ENCODE results near the gene IL3RA. TPM values are rescaled to one million over a fixed set of nuclear protein-coding genes. Genes with fewer than 3 reads are reported as not detected.
"Not testable (repeated sequence)": the region's sequence is repeated elsewhere in the genome, so short reads cannot be mapped to it uniquely, and the experiment has no call there.

IL3RA gene
- total RNA-seq, 1 donor from 2014 or later = 17.5 TPM

DNA sequence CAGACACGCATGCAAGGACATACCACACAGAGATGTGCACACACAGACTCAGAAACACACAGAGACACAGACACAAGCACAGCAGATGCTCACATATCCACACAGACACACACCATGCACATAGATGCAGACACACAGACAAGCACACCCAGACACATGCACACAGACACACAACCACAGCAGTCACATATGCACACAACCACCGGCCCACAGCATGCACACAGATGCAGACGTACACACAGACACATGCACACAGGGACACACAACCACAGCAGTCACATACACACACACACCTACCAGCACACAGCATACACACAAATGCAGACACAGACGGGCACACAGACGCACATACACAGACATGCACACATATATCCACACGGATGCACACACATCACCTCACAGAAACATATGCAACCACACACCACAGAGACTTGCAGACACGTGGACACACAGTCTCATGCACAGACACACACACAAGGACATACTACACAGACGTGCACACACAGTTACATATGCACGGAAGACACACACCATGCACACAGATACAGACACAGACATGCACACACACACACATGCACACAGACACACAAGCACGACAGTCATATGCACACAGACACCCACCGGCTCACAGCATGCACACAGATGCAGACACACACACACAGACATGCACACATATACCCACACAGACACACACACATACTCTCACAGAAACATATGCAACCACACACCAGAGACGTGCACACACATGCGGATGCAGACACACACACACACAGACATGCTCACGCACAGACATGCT is 80.6 kb downstream of the IL3RA start:
- no peak for ATAC-seq
- peak; percentile 6 for DNase-seq (ENCODE audit: low spot score)
- intact Hi-C loops (cut with DNase I) = no loop called here

DNA sequence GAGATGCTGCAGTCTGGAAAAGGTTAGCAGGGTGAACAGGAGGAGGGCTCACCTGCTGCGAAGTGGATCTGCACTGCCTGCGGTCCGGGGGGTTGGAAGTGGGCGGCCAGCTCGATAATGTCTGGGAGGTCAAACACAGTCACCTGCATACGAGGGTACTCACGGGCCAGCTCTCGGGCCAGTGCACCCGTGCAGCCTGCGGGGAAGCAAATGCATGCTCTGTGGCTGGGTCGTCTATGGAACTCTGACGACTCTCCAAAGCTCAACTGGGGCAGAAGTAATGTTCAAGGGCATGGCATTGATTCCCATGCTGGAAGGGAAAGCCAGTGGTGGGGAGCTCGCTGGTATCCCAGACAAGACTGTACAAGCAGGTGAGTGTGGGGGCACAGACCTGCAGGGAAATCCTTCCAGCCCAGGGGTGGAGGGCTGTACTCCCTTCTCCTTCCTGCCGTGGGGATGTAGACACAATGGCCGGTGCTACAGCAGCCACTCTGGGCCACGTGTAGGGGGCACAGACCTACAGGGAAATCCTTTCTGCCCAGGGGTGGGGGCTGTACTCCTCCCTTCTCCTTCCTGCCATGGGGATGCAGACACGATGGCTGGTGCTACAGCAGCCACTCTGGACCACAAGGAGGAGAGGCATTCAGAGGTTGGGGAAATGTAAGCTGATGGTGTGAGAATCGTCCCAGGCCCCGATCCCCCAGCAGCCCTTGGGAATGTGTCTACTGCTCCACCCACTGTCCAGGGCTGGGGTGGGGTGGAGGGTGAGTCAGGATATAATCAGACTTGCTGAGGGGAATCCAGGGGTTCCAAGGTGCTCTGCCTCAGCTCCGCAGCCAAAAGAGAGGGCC is 81.6 kb downstream of the IL3RA start:
- intact Hi-C loops (cut with DNase I) = no loop called here

DNA sequence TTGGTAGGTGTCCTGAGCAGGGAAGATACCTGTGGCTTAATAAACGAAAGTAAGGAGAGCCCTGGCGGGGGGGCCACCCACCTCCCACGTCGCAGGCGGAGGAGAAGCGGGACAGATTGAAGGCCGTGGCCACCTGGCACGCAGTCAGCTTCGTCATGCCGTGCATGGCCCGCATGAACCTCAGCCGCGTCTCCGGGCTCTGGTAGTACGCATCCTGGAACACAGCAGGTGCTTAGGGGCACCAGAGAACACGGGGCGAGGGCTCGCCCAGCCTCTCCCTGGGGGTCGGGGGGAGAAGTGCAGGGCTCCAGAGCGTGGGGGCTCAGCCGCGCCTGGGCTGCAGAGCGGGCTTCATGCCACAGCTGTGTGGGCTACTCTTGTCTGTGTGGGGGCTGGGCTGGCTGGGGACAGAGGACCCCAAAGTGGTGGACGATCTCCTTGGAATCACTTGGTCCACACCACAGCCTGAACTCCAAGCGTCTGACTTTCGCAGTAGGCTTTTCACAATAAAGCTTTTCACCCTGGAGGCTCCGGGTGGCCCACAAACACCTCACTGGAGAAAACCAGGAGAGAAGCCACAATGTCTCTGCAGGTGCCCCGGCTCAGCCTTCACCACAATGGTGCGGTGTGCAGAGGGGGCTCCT is 82.4 kb downstream of the IL3RA start:
- ATAC-seq = peak; percentile 26
- DNase-seq (ENCODE audit: low spot score) = peak; percentile 61
- intact Hi-C loops (cut with DNase I) = no loop called here

More for the DNA sequence above, 81.6 kb downstream of the IL3RA start:
- ATAC-seq = no peak
- DNase-seq (ENCODE audit: low spot score) = peak; percentile 54

DNA sequence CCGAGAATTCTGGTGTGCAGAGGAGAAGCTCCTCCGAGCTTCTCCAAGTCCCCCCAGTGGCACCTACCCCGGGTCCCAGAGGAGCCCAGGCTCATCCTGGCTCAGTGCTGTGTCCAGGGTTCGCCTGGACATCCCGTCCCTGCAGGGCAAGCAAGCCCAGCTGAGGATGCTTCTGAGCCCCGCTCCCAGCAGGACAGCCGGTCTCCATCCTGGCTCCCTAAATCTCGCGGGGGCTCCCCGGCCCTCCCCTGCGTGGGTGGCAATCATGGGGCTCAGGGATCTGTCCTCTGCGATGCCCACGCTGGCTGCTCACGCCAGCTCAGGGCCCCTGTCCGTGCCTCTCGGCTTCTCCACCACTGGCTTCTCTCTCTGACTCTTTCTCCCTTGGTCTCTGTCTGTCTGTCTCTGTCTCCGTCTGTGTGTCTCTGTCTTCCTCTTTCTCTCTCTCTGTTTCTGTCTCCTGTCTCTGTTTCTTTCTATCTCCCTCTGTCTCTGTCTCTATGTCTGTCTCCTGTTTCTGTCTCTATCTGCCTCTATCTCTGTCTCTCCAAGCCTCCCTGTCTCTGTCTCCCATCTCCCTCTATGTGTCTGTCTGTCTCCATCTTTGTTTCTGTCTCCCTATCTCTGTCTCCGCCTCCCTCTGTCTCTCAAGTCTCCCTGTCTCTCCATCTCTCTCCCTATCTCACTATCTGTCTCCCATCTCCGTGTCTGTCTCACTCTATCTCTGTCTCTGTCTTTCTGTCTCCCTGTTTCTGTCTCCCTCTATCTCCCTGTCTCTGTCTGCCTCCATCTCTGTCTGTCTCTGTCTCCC is 83.2 kb downstream of the IL3RA start:
- no peak for ATAC-seq
- intact Hi-C loops (cut with DNase I) = no loop called here
- DNase-seq (ENCODE audit: low spot score) = peak; percentile 47

DNA sequence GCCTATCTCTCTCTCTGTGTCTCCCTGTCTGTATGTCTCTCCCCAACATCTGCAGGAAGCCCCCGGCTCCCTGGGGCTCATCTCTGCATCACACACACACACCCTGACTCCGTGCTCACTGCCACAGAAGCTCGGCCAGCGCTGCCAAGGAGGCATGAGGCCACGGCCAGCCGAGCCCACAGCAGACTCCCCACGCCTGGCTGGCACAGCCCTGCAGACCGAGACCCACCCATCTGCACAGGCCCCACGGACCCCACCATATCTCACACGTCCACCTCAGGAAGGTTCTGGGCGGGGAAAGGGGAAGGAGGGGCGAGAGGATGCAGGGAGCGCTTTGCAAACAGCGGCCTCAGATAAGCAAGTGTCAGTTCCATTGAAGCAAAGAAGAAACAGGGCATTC is 83.8 kb downstream of the IL3RA start:
- intact Hi-C loops (cut with DNase I) = no loop called here
- no peak for ATAC-seq

DNA sequence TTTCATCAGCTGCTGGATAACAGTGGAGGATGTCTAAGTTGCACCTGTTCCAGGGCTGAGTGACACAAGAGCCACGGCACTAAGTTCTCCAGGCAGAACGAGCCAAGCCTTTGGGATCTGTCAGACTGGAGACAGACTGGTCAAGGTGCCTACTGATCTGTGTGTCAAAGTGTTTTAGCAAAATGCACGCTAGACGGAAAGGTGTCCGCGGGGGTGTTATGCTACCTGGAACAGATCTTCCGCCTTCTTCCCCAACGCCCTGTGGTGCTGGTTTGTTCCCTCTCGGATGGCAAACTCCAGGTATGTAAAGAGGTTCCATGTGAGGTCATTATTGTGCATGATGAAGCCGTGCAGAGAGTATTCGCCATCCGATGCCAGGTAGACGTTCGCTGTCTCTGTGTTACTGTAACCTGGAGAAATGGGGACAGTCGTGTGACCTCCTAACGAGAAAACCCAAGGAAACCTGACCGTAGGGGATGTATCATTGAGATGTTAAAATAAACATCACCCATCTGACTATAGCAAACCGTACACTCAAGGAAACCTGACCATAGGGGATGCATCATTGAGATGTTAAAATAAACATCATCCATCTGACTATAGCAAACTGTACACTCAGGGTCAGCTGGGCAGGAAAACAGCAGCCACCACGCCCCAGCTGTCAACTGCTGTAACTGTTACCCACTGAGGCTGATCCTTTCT is 85.0 kb downstream of the IL3RA start:
- ATAC-seq = no peak

More for the DNA sequence above, 83.8 kb downstream of the IL3RA start:
- DNase-seq (ENCODE audit: low spot score) = peak; percentile 50

DNA sequence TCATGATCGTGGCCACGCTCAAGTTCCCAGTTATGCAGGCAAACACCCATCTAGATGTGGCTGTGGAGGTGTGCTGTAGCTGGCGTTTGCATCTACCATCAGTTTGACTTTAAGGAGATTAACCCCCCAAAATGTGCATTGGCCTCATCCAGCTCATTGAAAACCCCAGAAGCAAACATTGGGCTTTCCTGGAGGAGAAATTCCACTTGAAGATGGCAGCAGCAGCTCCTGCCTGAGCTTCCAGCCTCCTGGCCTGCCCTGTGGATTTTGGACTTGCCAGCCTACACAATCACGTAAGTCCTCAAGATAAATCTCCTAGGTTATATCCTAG is 85.5 kb downstream of the IL3RA start:
- ATAC-seq (no peak), DNase-seq (ENCODE audit: low spot score) (no peak)
- intact Hi-C loops (cut with DNase I) = no loop called here

More for the DNA sequence above, 85.0 kb downstream of the IL3RA start:
- intact Hi-C loops (cut with DNase I) = no loop called here
- peak; percentile 43 for DNase-seq (ENCODE audit: low spot score)

DNA sequence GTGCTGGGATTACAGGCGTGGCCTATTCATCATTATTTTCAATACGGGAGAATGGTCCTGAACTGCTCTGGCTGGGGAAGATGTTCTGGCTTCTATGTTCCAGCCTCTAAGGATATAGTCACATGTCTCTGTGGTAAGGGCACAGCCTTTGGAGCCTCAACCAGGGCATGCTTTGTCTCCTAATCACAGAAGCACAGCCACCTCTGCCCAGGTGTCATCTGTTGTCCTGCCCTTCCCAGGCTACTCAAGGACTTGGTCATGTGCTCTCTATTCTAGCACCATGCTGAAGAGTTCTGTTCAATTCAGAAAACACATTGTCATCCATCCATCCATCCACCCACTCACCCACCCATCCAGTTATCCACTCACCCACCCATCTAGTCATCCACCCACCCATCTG is 86.6 kb downstream of the IL3RA start:
- DNase-seq (ENCODE audit: low spot score) = peak; percentile 40
- intact Hi-C loops (cut with DNase I) = no loop called here
- no peak for ATAC-seq

DNA sequence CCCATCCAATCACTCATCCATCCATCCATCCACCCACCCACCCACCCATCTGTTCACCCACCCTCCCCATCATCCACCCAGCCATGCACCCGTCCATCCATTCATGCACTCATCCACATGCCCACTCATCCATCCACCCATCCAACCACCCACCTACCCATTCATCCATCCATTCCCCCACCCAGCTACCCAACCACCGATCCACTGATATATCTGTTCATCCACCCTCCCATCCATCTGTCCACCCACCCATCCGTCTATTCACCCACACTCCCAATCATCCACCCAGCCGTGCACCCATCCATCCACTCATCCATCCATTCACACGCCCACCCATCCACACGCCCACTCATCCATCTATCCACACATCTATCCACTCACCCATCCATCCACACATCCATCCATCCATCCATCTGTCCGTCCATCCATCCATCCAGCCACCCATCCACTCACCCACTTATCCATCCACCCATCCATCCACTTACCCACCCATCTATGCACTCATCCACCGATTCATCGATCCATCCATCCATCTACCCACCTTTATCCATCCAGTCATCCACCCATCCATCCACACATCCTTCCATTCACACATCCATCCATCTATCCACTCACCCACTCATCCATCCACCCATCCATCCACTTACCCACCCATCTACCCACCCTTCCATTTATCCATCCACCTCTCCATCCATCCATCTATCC is 87.7 kb downstream of the IL3RA start:
- DNase-seq (ENCODE audit: low spot score) = peak; percentile 21
- intact Hi-C loops (cut with DNase I) = no loop called here
- ATAC-seq = no peak

DNA sequence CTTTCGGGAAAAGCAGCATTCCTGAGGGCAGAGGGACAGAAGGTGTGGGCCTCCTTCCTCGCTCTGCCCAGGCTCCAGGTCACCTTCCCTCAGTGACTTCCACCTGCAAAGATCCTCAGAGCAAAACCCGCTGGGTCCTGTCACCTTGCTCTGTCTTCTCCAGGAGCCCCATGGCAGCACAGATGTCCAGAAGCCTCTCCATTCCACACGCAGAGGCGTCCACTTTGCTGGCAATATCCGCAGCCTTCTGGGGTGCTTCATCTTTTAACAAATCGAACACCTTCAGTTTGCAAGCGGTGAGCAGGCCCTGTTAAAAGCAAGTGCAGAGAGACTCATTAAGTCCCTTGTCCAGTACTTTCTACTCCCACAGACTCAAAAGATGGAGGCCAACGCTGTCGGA is 88.8 kb downstream of the IL3RA start:
- intact Hi-C loops (cut with DNase I) = no loop called here
- ATAC-seq (no peak), DNase-seq (ENCODE audit: low spot score) (peak; percentile 33)

DNA sequence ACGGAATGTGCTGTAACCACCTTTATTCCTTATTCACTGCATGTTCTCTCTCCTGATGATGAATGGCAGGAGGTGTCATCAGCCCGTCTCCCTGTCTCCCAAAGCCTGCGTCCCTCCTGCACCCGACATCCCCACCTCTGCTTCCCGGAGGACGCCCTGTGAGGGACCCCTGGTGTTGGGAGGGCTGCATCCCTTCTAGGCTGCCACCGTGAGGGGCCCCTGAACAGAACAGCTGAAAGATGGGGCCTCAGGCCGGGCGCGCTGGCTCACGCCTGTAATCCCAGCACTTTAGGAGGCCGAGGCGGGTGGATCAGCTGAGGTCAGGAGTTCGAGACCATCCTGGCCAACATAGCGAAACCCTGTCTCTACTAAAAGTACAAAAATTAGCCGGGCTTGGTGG is 89.7 kb downstream of the IL3RA start:
- DNase-seq (ENCODE audit: low spot score) = peak; percentile 45
- intact Hi-C loops (cut with DNase I); ATAC-seq: not testable (repeated sequence)

DNA sequence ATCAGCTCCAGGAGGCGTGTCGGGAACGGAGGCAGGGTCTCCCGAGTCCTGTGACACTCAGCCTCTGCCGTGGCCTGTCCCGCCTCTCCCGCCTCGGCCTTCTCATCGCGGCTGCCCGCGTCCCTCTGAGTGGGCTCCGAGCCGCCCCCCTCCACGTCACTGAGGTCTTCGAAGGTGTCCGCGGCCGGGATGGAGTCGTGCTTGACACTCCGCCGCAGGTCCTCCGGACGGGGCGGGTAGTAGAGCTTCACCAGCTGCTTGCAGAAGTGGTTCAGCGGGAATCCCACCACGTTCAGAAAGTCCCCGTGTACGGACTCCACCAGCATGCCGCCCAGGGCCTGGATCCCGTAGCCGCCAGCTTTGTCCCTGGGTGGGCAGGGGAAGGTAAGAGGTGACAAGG is 91.2 kb downstream of the IL3RA start:
- DNase-seq (ENCODE audit: low spot score) (peak; percentile 46), ATAC-seq (no peak)
- intact Hi-C loops (cut with DNase I) = no loop called here

DNA sequence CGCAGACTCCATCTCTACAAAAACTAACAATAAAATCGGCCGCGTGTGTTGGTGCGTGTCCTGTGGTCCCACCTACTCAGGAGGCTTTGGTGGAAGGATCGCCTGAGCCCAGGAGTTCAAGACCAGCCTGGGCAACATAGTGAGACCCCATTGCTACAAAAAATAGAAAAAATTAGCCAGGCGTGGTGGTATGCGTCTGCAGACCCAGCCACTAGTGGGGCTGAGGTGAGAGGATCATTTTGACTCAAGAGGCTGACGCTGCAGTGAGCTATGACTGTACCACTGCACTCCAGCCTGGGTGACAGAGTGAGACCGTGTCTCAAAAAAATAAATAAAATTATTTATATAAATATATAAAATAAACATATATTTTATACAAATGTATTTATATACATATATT is 93.9 kb downstream of the IL3RA start:
- DNase-seq (ENCODE audit: low spot score) = peak; percentile 27
- ATAC-seq = no peak

More for the DNA sequence above, 93.9 kb downstream of the IL3RA start:
- intact Hi-C loops (cut with DNase I) = no loop called here

Small RNA genes lying within 50 kb of the gene (microRNA-seq; reads per million reads assigned to microRNA genes)
- gene MIR3690 = not detected

Other genes starting within 250 kb of the IL3RA start
- 0.22 TPM for gene CRLF2, start 124.1 kb upstream of the IL3RA start, total RNA-seq
- 19.3 TPM for gene CSF2RA, start 68.0 kb upstream of the IL3RA start, total RNA-seq
- 167 TPM for gene SLC25A6, start 55.3 kb downstream of the IL3RA start, total RNA-seq
- gene ASMTL, start 116.1 kb downstream of the IL3RA start, total RNA-seq = 35.0 TPM
- gene P2RY8, start 200.4 kb downstream of the IL3RA start, total RNA-seq = 2.5 TPM

Measured in sciatic nerve (tissue), 2 donors.